HEK293T (cell line): Measurements from ENCODE around the gene TAGLN3.

Experiments used
- ARNT ChIP-seq: fragments of 450-650 bp; IDR thresholded peaks from 2 replicates; pipeline ENCODE4 v1.6.1; 2017; ENCODE audit warnings: mild to moderate bottlenecking
- ELF4 ChIP-seq: fragments of 450-650 bp; IDR thresholded peaks from 2 replicates; pipeline ENCODE4 v1.6.1; 2017; ENCODE audit warnings: antibody characterized with exemption
- FOXA1 ChIP-seq: fragments of 450-650 bp; IDR thresholded peaks from 2 replicates; pipeline ENCODE4 v1.6.1; 2016; ENCODE audit warnings: mild to moderate bottlenecking
- NFRKB ChIP-seq: fragments of 450-650 bp; IDR thresholded peaks from 2 replicates; pipeline ENCODE4 v1.6.1; 2016; ENCODE audit warnings: mild to moderate bottlenecking, moderate library complexity
- SP1 ChIP-seq: fragments of 450-650 bp; IDR thresholded peaks from 2 replicates; pipeline ENCODE4 v1.6.1; 2017
- SUZ12 ChIP-seq: fragments of 450-650 bp; IDR thresholded peaks from 2 replicates; pipeline ENCODE4 v1.6.1; 2016; ENCODE audit warnings: mild to moderate bottlenecking
- TARDBP ChIP-seq: fragments of 450-650 bp; IDR thresholded peaks from 2 replicates; pipeline ENCODE4 v1.6.1; 2016
- TF ChIP-seq, protein P1 (sequence below): fragments of 450-650 bp; IDR thresholded peaks from 2 replicates; pipeline ENCODE4 v1.6.1; 2016

- no peak for TF ChIP-seq NFRKB
- TF ChIP-seq ELF4 = no peak
- TF ChIP-seq ARNT = no peak
- no peak for TF ChIP-seq SUZ12
- TF ChIP-seq SP1 = no peak
- TF ChIP-seq, protein P1, sequence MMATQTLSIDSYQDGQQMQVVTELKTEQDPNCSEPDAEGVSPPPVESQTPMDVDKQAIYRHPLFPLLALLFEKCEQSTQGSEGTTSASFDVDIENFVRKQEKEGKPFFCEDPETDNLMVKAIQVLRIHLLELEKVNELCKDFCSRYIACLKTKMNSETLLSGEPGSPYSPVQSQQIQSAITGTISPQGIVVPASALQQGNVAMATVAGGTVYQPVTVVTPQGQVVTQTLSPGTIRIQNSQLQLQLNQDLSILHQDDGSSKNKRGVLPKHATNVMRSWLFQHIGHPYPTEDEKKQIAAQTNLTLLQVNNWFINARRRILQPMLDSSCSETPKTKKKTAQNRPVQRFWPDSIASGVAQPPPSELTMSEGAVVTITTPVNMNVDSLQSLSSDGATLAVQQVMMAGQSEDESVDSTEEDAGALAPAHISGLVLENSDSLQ = no peak
- no peak for TF ChIP-seq TARDBP
- no peak for TF ChIP-seq FOXA1
Observed at GRCh38 chr3:112000367-112000771, 1.6 kb downstream of the TAGLN3 start.
